ENCODE results near the gene EZH2.

The EZH2 gene

DNA sequence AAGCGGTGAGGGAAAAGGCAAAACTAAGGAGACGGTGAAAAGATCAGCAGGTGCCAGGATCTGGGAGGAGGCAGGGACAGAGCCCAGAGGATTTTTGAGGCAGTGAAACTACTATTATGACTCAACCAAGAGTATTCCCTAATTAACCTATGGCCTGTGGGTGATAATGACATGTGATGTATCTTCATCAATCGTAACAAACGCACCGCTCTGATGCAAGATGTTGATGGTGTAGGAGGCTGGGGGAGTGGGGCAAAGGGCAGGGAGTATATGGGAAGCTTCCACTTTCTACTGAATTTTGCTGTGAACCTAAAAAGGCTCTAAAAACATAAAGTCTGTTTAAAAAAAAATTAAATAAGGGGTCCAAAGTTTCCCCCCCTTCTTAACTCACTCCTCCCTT lies 25.5 kb upstream of the EZH2 start:
- ATAC-seq: no peak

DNA sequence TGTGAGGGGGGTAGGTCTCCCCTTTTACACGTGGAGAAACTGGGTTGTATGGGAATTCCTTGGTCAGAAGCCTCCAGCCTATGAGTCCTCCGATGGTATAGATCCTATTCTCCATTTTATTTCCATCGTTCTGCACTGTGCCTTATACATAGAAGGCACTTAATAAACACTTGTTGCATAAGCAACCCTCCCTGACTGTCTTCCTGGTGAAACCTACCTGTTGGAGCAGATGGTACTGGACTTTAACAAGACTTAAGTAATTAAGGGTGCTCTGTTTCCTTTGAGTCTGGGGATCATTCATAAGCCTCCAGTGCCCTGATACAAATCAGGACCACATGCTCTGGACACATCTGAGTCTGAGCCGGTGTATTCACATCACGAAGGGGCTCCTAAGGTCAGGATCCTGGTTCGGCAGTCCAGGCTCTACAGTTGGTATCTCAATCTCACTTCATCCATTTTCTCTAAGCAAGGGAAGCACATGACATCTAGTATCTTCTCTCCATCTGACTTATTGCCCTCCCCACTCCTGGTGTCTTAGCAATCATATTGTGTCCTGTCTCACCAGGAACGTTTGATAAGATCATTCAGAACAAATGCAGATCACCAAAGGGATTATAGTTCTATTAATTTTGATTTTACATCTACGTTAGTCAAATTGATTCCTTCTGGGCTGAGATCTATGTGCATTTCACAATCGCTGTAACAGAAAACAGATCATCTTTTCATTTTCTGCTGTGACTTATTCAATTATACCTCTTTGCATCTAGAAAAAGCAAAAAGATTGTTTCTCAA lies 22.8 kb upstream of the EZH2 start:
- peak; percentile 54; the same call in 1 of the 2 replicates for TF ChIP-seq SNAI2 (CRISPR knock-in tag; IDR thresholded peaks at IDR 0.05)
- TF ChIP-seq, protein P1, sequence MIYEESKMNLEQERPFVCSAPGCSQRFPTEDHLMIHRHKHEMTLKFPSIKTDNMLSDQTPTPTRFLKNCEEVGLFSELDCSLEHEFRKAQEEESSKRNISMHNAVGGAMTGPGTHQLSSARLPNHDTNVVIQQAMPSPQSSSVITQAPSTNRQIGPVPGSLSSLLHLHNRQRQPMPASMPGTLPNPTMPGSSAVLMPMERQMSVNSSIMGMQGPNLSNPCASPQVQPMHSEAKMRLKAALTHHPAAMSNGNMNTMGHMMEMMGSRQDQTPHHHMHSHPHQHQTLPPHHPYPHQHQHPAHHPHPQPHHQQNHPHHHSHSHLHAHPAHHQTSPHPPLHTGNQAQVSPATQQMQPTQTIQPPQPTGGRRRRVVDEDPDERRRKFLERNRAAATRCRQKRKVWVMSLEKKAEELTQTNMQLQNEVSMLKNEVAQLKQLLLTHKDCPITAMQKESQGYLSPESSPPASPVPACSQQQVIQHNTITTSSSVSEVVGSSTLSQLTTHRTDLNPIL (CRISPR knock-in tag; IDR thresholded peaks at IDR 0.05; ENCODE audit: low read depth): no peak
- TF ChIP-seq ISL1 (CRISPR knock-in tag; IDR thresholded peaks at IDR 0.05): 0 out of 2 replicates have a peak, but pooled peaks have one; percentile 38
- peak; percentile 95 for TF ChIP-seq TCF4 (CRISPR knock-in tag; IDR thresholded peaks at IDR 0.05; ENCODE audit: borderline replicate concordance)
- TF ChIP-seq, protein P2, sequence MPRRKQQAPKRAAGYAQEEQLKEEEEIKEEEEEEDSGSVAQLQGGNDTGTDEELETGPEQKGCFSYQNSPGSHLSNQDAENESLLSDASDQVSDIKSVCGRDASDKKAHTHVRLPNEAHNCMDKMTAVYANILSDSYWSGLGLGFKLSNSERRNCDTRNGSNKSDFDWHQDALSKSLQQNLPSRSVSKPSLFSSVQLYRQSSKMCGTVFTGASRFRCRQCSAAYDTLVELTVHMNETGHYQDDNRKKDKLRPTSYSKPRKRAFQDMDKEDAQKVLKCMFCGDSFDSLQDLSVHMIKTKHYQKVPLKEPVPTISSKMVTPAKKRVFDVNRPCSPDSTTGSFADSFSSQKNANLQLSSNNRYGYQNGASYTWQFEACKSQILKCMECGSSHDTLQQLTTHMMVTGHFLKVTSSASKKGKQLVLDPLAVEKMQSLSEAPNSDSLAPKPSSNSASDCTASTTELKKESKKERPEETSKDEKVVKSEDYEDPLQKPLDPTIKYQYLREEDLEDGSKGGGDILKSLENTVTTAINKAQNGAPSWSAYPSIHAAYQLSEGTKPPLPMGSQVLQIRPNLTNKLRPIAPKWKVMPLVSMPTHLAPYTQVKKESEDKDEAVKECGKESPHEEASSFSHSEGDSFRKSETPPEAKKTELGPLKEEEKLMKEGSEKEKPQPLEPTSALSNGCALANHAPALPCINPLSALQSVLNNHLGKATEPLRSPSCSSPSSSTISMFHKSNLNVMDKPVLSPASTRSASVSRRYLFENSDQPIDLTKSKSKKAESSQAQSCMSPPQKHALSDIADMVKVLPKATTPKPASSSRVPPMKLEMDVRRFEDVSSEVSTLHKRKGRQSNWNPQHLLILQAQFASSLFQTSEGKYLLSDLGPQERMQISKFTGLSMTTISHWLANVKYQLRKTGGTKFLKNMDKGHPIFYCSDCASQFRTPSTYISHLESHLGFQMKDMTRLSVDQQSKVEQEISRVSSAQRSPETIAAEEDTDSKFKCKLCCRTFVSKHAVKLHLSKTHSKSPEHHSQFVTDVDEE (CRISPR knock-in tag; IDR thresholded peaks at IDR 0.05): peak; percentile 89
- no peak for TF ChIP-seq RARB (CRISPR knock-in tag; IDR thresholded peaks at IDR 0.05)
- peak; percentile 72 for ATAC-seq

More for the DNA sequence above, 25.5 kb upstream of the EZH2 start:
- no peak for TF ChIP-seq RARB (CRISPR knock-in tag; IDR thresholded peaks at IDR 0.05)
- TF ChIP-seq ZC3H10 (CRISPR knock-in tag; IDR thresholded peaks at IDR 0.05): no peak
- TF ChIP-seq TOX (CRISPR knock-in tag; IDR thresholded peaks at IDR 0.05; ENCODE audit: borderline replicate concordance): no peak
- TF ChIP-seq, protein P2 (CRISPR knock-in tag; IDR thresholded peaks at IDR 0.05): no peak
- TF ChIP-seq, protein P1 (CRISPR knock-in tag; IDR thresholded peaks at IDR 0.05; ENCODE audit: low read depth): no peak
- no peak for TF ChIP-seq ZNF565 (CRISPR knock-in tag; conservative IDR thresholded peaks at IDR 0.05; ENCODE audit: low read depth)
- TF ChIP-seq PPARA (CRISPR knock-in tag; IDR thresholded peaks at IDR 0.05; ENCODE audit: borderline replicate concordance): no peak
- TF ChIP-seq, protein P3, sequence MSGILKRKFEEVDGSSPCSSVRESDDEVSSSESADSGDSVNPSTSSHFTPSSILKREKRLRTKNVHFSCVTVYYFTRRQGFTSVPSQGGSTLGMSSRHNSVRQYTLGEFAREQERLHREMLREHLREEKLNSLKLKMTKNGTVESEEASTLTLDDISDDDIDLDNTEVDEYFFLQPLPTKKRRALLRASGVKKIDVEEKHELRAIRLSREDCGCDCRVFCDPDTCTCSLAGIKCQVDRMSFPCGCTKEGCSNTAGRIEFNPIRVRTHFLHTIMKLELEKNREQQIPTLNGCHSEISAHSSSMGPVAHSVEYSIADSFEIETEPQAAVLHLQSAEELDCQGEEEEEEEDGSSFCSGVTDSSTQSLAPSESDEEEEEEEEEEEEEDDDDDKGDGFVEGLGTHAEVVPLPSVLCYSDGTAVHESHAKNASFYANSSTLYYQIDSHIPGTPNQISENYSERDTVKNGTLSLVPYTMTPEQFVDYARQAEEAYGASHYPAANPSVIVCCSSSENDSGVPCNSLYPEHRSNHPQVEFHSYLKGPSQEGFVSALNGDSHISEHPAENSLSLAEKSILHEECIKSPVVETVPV (CRISPR knock-in tag; IDR thresholded peaks at IDR 0.05): no peak
- TF ChIP-seq ARNTL (CRISPR knock-in tag; IDR thresholded peaks at IDR 0.05; ENCODE audit: borderline replicate concordance, low read depth): no peak
- no peak for TF ChIP-seq ZNF8 (CRISPR knock-in tag; IDR thresholded peaks at IDR 0.05)
- no peak for TF ChIP-seq TCF4 (CRISPR knock-in tag; IDR thresholded peaks at IDR 0.05; ENCODE audit: borderline replicate concordance)
- TF ChIP-seq, protein P4, sequence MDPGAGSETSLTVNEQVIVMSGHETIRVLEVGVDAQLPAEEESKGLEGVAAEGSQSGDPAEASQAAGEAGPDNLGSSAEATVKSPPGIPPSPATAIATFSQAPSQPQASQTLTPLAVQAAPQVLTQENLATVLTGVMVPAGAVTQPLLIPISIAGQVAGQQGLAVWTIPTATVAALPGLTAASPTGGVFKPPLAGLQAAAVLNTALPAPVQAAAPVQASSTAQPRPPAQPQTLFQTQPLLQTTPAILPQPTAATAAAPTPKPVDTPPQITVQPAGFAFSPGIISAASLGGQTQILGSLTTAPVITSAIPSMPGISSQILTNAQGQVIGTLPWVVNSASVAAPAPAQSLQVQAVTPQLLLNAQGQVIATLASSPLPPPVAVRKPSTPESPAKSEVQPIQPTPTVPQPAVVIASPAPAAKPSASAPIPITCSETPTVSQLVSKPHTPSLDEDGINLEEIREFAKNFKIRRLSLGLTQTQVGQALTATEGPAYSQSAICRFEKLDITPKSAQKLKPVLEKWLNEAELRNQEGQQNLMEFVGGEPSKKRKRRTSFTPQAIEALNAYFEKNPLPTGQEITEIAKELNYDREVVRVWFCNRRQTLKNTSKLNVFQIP (CRISPR knock-in tag; IDR thresholded peaks at IDR 0.05; ENCODE audit: borderline replicate concordance, low read depth): no peak
- TF ChIP-seq ZNF70 (CRISPR knock-in tag; IDR thresholded peaks at IDR 0.05): no peak
- no peak for TF ChIP-seq ISL1 (CRISPR knock-in tag; IDR thresholded peaks at IDR 0.05)
- TF ChIP-seq BACH2 (CRISPR knock-in tag; IDR thresholded peaks at IDR 0.05; ENCODE audit: borderline replicate concordance): no peak
- TF ChIP-seq ZFP30 (CRISPR knock-in tag; IDR thresholded peaks at IDR 0.05): no peak
- no peak for TF ChIP-seq ESRRG (CRISPR knock-in tag; IDR thresholded peaks at IDR 0.05)
- no peak for TF ChIP-seq SNAI2 (CRISPR knock-in tag; IDR thresholded peaks at IDR 0.05)

Measured in SK-N-SH treated with all-trans-retinoic acid at 6 μM for 48 hours (cell line).